A673 (cell line): Measurements from ENCODE around the gene NTRK1.

Experiments used
- CTCF ChIP-seq: fragments of 300-800, 200-600 bp; sonication (generic); conservative IDR thresholded peaks from 2 replicates; pipeline ENCODE4 v1.5.1; 2017; ENCODE audit warnings: low read depth, mild to moderate bottlenecking, antibody characterized with exemption, low read length, moderate library complexity, mixed read lengths
- EZH2 ChIP-seq: fragments of 200-600 bp; sonication (generic); IDR thresholded peaks from 2 replicates; pipeline ENCODE4 v1.6.1; 2017; ENCODE audit warnings: borderline replicate concordance, low read depth, mild to moderate bottlenecking, mixed read lengths, antibody characterized with exemption, low read length; ENCODE audit not compliant: poor library complexity, severe bottlenecking

- TF ChIP-seq CTCF (no peak), EZH2 (no peak)
Observed at GRCh38 chr1:156880473-156880872, 19.8 kb downstream of the NTRK1 start.
